ENCODE measurements around the gene CYP46A1. TPM values are rescaled to one million over a fixed set of nuclear protein-coding genes. Genes with fewer than 3 reads are reported as not detected.

Gene CYP46A1
- polyA plus RNA-seq, 2 of the 4 experiments (the other 2 are of a cell fraction) = 0.06 to 0.13 TPM

GRCh38 chr14:99722741-99723140 lies 38.6 kb downstream of the CYP46A1 start:
- Histone ChIP-seq H3K4me3 (no peak overlapping the region), H3K9me3 (no peaks in the 10 kb centered on the region), H3K4me1 (no peaks in the 10 kb centered on the region), H3K27ac (no peak overlapping the region), H3K4me2 (no peak overlapping the region)
- FAIRE-seq (no peak), DNase-seq (ENCODE audit: low read depth in 1 of 2, low spot score in 1 of 2) (no peak), ATAC-seq (0 out of 6 replicates have a peak, but pooled peaks of 1 of the 2 experiments have one; percentile 21)
- CTCF ChIA-PET = no interaction called here
- POLR2A ChIA-PET = no interaction called here
- no peak for TF ChIP-seq HOXB13 (CRISPR knock-in tag; IDR thresholded peaks at IDR 0.05; ENCODE audit: low read depth)
- TF ChIP-seq MYC (IDR thresholded peaks at IDR 0.05; ENCODE audit: borderline replicate concordance, low read length) = no peak
- TF ChIP-seq ZNF302 (CRISPR knock-in tag; IDR thresholded peaks at IDR 0.05) = no peak
- TF ChIP-seq CHD4 (IDR thresholded peaks at IDR 0.05; ENCODE audit: borderline replicate concordance) = no peak
- no peak for TF ChIP-seq CEBPB (IDR thresholded peaks at IDR 0.05)
- TF ChIP-seq RFX5 (IDR thresholded peaks at IDR 0.05) = no peak
- no peak for TF ChIP-seq CHD2 (IDR thresholded peaks at IDR 0.05; ENCODE audit: low read length, partially characterized antibody)
- TF ChIP-seq SREBF2 (IDR thresholded peaks at IDR 0.05) = no peak
- no peak for TF ChIP-seq HOXA7 (CRISPR knock-in tag; IDR thresholded peaks at IDR 0.05)
- TF ChIP-seq BCL3 (IDR thresholded peaks at IDR 0.05) = no peak
- TF ChIP-seq EHMT2 (IDR thresholded peaks at IDR 0.05; ENCODE audit: low read depth) = no peak
- TF ChIP-seq, protein P1, sequence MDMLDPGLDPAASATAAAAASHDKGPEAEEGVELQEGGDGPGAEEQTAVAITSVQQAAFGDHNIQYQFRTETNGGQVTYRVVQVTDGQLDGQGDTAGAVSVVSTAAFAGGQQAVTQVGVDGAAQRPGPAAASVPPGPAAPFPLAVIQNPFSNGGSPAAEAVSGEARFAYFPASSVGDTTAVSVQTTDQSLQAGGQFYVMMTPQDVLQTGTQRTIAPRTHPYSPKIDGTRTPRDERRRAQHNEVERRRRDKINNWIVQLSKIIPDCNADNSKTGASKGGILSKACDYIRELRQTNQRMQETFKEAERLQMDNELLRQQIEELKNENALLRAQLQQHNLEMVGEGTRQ (IDR thresholded peaks at IDR 0.05) = no peak
- WGBS (ENCODE audit: missing lambda C conversion rate) = 63% methylated on average over 9 of the region's 9 CpGs

GRCh38 chr14:99724196-99724891 lies 40.2 kb downstream of the CYP46A1 start:
- Histone ChIP-seq H3K4me3 (no peak overlapping the region), H3K9me3 (no peaks in the 10 kb centered on the region), H3K27ac (no peak overlapping the region), H3K4me1 (no peaks in the 10 kb centered on the region), H3K4me2 (no peak overlapping the region)
- FAIRE-seq (no peak), DNase-seq (ENCODE audit: low read depth in 1 of 2, low spot score in 1 of 2) (no peak), ATAC-seq (peak; percentile 32 to 50; a peak in 3 of 6 replicates)
- WGBS (ENCODE audit: missing lambda C conversion rate) = 64% methylated on average over 4 of the region's 5 CpGs
- CTCF ChIA-PET = interaction anchor here (1.1 to 1.5 kb wide), 3 partner anchors 8 to 161 kb away, joined by 3 to 6 read pairs (median 4); no protein-coding TSS in a partner anchor
- POLR2A ChIA-PET = no interaction called here
- TF ChIP-seq E2F6 (IDR thresholded peaks at IDR 0.05; ENCODE audit: borderline replicate concordance, low read depth) (no peak), ZFP36 (IDR thresholded peaks at IDR 0.05; ENCODE audit: borderline replicate concordance, partially characterized antibody) (no peak), KDM5A (IDR thresholded peaks at IDR 0.05) (no peak), TP53 (CRISPR knock-in tag; IDR thresholded peaks at IDR 0.05) (no peak), CBX2 (IDR thresholded peaks at IDR 0.05; ENCODE audit: borderline replicate concordance, low read depth) (no peak)

DNA sequence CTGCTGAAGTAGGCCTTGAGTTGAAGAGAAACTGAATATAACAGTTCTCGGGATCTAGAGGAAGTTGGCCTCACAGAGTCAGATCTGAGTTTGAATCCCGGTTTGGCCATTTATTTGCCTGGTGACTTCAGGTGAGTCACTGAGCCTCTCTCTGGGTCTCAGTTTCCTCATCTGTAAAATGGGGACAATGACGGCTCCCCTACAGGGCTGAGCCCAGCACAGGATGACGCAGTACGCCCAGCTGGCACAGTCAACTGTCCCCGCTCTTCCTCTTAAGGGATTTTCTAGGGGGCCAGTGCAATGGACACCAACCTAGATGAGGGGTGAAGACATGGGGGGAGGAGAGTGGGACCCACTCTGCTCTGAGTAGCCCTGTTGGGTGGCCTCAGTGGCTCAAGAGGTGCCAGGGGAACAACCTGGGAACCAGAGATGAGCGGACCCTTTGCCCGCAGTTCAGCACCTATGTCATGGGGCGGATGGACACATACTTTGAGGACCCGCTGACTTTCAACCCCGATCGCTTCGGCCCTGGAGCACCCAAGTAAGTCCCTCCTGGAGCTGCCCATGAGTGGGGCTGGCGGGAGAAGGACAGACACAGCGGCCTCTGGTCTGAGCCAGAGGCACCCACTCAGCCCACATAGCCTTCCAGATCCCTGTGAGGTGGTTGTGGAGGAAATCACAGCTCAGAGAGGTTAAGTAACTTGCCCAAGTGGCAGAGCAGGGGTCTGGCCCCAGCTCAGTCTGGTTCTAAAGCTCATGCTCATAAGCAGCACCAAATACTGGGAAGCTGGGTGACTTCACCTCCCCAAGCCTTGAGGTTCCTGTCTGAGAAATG lies 41.1 kb downstream of the CYP46A1 start:
- FAIRE-seq = no peak
- 85% methylated on average over 15 of the region's 15 CpGs for WGBS (ENCODE audit: missing lambda C conversion rate)
- CTCF ChIA-PET = interaction anchor here (0.9 to 19.6 kb wide), 4 partner anchors 10 to 175 kb away, joined by 3 to 260 read pairs (median 4); no protein-coding TSS in a partner anchor

More for the DNA sequence above, 41.1 kb downstream of the CYP46A1 start:
- H3K27ac ChIP-seq = no peak overlapping the region
- ATAC-seq (no peak), DNase-seq (ENCODE audit: low read depth in 1 of 2, low spot score in 1 of 2) (no peak)
- H3K9me3 ChIP-seq = no peaks in the 10 kb centered on the region
- no peak overlapping the region for H3K4me3 ChIP-seq
- H3K4me2 ChIP-seq = no peak overlapping the region
- POLR2A ChIA-PET = no interaction called here
- H3K4me1 ChIP-seq = no peaks in the 10 kb centered on the region
- TF ChIP-seq BHLHE40 (IDR thresholded peaks at IDR 0.05; ENCODE audit: low read depth, low read length) (no peak), TFCP2L1 (CRISPR knock-in tag; IDR thresholded peaks at IDR 0.05) (no peak), EHMT2 (IDR thresholded peaks at IDR 0.05; ENCODE audit: low read depth) (no peak), NFE2L2 (conservative IDR thresholded peaks at IDR 0.05; ENCODE audit: low read length) (no peak), PHF8 (IDR thresholded peaks at IDR 0.05; ENCODE audit: borderline replicate concordance, low read depth) (no peak), CHD2 (IDR thresholded peaks at IDR 0.05; ENCODE audit: low read length, partially characterized antibody) (no peak), FOSB (CRISPR knock-in tag; IDR thresholded peaks at IDR 0.05) (no peak), ZSCAN20 (CRISPR knock-in tag; IDR thresholded peaks at IDR 0.05) (no peak)
